Bronchial epithelial cell (primary cell): ENCODE data around the gene MLYCD. TPM values are rescaled to one million over a fixed set of nuclear protein-coding genes. Genes with fewer than 3 reads are reported as not detected.

ENCODE experiments used
- DNase-seq: peaks from one replicate; pipeline ENCODE4 v3.0.0-alpha.2; 2010; ENCODE audit warnings: low read depth
- FAIRE-seq: peaks from 2 replicates; lab custom pipeline; 2011; peaks lifted over from hg19 to GRCh38; lab: Jason Lieb, UNC
- H3K27me3 ChIP-seq: 2 replicates; pipeline ENCODE4 v1.5.1; 2011; ENCODE audit warnings: low read length; ENCODE audit not compliant: control insufficient read depth, insufficient read depth
- H3K36me3 ChIP-seq: 2 replicates; pipeline ENCODE4 v1.5.1; 2011; ENCODE audit warnings: low read length; ENCODE audit not compliant: control insufficient read depth, insufficient read depth
- H3K4me3 ChIP-seq: 2 replicates; pipeline ENCODE4 v1.5.1; 2011; ENCODE audit warnings: mild to moderate bottlenecking, low read depth, low read length, control low read depth
- total RNA-seq: library from RNA; depleted of rRNA; stranded (reverse); fragments of >200 nt; gene quantifications from 2 replicates; pipeline ENCODE4 v1.2.1, GENCODE V29; 2014
- TF ChIP-seq, protein P1 (sequence below): IDR thresholded peaks from 2 replicates; pipeline ENCODE4 v1.5.1; 2011; ENCODE audit warnings: mild to moderate bottlenecking, moderate library complexity, low read length, control low read depth, inconsistent platforms; ENCODE audit not compliant: insufficient read depth, severe bottlenecking

MLYCD gene
- total RNA-seq, 1 donor from 2014 or later = 2.6 TPM

DNA sequence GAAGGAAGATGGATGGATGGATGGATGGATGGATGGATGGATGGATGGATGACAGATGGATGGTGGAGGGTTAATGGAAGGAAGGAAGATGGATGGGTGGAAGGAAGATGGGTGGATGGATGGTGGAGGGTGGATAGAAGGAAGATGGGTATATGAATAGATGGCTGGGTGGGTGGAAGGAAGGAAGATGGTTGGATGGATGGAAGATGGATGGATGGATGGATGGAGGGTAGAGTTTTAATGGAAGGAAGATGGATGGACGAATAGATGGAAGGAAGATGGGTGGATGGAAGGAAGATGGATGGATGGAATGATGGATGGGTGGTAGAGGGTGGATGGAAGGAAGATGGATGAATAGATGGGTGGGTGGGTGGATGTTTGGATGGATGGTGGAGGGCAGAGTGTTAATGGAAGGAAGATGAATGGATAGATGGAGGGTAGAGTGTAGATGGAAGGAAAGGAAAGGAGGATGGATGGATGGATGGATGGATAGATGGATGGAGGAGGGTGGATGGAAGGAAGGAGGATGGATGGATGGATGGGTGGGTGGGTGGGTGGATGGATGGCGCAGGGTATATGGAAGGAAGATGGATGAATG, 22.1 kb downstream of the MLYCD start:
- TF ChIP-seq, protein P1, sequence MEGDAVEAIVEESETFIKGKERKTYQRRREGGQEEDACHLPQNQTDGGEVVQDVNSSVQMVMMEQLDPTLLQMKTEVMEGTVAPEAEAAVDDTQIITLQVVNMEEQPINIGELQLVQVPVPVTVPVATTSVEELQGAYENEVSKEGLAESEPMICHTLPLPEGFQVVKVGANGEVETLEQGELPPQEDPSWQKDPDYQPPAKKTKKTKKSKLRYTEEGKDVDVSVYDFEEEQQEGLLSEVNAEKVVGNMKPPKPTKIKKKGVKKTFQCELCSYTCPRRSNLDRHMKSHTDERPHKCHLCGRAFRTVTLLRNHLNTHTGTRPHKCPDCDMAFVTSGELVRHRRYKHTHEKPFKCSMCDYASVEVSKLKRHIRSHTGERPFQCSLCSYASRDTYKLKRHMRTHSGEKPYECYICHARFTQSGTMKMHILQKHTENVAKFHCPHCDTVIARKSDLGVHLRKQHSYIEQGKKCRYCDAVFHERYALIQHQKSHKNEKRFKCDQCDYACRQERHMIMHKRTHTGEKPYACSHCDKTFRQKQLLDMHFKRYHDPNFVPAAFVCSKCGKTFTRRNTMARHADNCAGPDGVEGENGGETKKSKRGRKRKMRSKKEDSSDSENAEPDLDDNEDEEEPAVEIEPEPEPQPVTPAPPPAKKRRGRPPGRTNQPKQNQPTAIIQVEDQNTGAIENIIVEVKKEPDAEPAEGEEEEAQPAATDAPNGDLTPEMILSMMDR = no peak
- Histone ChIP-seq H3K4me3 (no peak overlapping the region), H3K36me3 (peaks cover 4% of the 10 kb centered on the region), H3K27me3 (no peaks in the 10 kb centered on the region)
- no peak for DNase-seq
- FAIRE-seq = no peak

DNA sequence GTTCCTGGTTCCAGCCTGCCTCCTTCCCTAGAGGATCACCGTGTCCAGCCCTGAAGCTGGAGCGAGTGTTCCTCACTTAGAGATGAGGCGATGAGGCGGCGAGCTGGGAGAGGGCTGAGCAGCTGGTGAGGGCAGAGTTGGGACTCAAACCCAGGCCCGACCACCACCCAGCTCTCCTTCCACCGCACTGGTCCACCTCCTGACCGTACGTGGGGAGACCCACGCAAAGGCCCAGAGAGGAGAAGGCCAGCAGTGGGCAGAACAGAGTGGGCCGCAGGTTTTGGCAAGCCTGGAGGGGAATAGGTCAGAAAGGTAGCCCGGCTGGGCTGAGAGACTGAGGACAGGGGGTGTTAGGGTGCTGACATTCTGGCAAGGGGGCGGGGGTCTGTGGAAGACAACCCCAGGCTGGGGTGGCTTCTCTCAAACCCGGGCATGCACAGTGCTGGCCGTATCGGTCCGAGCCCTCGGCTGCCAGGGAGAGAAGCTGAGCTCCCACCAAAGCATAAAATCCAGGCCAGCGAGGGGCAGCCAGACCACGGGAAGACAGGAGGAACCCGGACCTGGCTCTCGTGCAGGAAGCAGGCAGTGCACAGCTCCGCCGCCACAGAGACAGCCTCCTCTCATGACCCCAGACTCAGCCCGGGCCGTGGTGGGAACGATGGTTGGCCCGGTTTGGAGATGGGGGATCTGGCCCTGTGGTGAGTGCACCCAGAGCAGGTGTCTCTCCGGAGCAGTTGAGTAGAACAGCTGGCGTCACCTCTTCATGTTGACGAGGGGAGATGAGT, 24.9 kb downstream of the MLYCD start:
- no peaks in the 10 kb centered on the region for H3K27me3 ChIP-seq
- TF ChIP-seq, protein P1 = no peak
- no peak for FAIRE-seq

DNA sequence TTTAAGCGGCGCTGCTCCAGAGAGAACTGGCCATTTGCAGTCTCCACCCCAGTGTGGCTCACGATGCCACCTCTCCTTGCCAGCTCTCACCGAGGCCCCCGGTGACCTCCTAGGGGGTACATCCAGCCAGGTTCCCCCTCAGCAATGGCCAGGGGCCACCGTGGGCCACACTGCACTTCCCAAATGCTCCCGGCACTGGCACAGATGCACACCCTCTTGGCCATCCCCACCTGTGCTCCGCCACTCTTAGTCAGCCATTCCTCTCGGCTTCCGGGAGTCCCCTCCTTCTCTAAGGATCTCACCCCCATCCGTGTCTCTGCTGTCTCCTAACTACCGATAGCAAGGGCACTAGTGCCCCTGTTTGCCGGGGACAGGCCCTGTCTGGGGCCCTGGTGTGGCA, 25.8 kb downstream of the MLYCD start:
- Histone ChIP-seq H3K4me3 (no peak overlapping the region), H3K36me3 (no peaks in the 10 kb centered on the region), H3K27me3 (no peaks in the 10 kb centered on the region)
- FAIRE-seq (no peak), DNase-seq (no peak)
- TF ChIP-seq, protein P1 = no peak

More for the DNA sequence above, 24.9 kb downstream of the MLYCD start:
- DNase-seq = no peak
- Histone ChIP-seq H3K36me3 (no peaks in the 10 kb centered on the region), H3K4me3 (no peak overlapping the region)

DNA sequence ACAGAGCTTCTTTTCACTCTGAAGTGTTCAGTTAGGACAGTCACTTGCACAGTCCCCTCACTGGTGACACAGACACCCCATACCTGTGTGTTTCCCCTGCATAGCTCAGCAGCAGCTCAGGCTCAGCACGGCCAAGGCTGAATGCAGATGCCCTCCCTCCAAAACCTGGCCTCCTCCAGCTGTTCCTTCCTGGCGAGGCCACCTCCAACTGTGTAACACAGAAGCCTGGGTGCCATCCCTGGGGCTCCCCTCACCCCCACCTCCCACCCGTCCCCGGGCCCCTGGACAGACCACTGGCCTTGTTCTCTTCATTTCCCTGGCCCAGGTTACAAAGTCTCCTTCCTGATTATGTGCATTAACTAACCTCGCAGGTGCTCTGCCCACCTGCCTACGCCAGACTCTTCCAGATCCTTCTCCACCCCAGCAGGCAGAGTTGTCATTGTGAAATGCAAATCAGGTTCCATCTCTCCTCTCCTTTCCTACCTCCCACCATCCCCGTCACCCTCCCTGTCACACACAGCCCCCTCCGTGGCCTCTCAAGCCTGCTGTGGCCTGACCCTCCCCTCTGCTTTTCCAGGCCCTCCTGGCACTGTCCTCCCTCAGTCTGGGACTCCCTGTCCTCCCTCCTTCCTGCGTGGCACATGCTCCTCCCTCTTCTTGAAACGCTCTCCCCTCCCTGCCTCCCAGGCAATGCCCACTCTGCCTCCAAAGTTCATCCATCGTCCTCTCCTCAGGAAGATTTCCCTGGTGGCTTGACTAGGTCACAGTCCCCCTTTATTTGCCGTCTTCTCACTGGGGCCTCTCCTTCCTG, 26.4 kb downstream of the MLYCD start:
- H3K27me3 ChIP-seq = no peaks in the 10 kb centered on the region
- TF ChIP-seq, protein P1 = no peak
- FAIRE-seq (no peak), DNase-seq (no peak)
- no peak overlapping the region for H3K4me3 ChIP-seq
- H3K36me3 ChIP-seq = no peaks in the 10 kb centered on the region

DNA sequence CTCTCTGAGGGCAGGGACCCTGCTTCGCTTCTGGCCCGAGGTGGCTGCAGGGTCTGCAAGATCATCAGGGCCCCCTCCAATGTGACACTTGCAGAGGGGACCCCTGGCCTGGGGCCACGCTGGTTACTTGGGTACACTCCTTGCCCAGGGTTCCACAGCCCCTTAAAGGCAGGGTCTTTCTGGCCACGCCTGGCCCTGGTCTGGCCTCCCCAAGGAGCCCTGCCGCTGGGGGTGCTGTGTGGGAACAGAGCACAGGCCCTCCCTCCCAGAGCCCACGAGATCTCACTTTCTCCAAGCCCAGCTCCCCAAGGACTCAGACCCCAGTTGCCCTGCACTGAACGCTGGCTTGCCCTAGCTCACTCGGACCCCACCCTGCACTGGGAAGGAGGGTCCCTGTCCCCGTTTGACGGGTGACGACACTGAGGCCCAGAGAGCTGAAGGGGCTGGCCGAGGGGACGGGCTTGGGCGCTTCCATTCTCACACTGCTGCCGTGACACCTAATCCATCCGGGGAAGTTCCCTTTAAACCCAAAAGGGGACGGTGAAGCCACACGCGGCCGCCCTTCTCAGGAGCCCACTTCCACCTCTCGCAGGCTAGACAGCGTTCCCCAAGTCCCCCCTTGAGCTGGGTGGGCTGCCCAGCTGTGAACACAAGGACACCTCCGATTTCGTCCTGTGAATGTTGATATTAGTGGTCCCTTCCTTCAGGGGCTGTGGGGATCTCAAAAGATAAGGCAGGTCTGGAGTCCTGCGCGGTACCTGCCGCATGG, 27.2 kb downstream of the MLYCD start:
- H3K27me3 ChIP-seq = no peaks in the 10 kb centered on the region
- DNase-seq (no peak), FAIRE-seq (no peak)
- no peak overlapping the region for H3K4me3 ChIP-seq
- no peaks in the 10 kb centered on the region for H3K36me3 ChIP-seq
- TF ChIP-seq, protein P1 = no peak
